ENCODE results near the gene CD163L1. TPM values are rescaled to one million over a fixed set of nuclear protein-coding genes. Genes with fewer than 3 reads are reported as not detected.

CD163L1 gene
- total RNA-seq, 4 donors from 2014 or later = 0.11 to 1.6 (median 0.34) TPM

- intact Hi-C loops (cut with DNase I; ENCODE audit: low total_unique reads) = no loop called here
- TF ChIP-seq POLR2A (IDR thresholded peaks at IDR 0.05) (no peak), CTCF (IDR thresholded peaks at IDR 0.05) (no peak)
- 85 to 89% methylated on average over 4 to 6 of the region's 6 CpGs for WGBS, 2 donors
- no peak overlapping the region for H3K4me3 ChIP-seq (ENCODE audit: low read depth, poor library complexity, severe bottlenecking)
- DNase-seq (ENCODE audit: low spot score in 2 of 2) = no peak
Observed at GRCh38 chr12:7472060-7472459, 28.1 kb upstream of the CD163L1 start.

GRCh38 chr12:7460375-7461259 lies 16.7 kb upstream of the CD163L1 start:
- H3K4me3 ChIP-seq (ENCODE audit: low read depth, poor library complexity, severe bottlenecking) = no peak overlapping the region
- no peak for TF ChIP-seq CTCF (IDR thresholded peaks at IDR 0.05)
- intact Hi-C loops (cut with DNase I; ENCODE audit: low total_unique reads) = loop anchor here (5.0 kb wide), 1 partner anchor 238 kb away; no protein-coding TSS in a partner anchor
- 69% methylated on average over 7 of the region's 7 CpGs for WGBS, 2 donors
- peak in 1 of 2 donors; percentile 43 for DNase-seq (ENCODE audit: low spot score in 2 of 2)

- 84 to 86% methylated on average over 3 of the region's 3 CpGs for WGBS, 2 donors
- no peak for TF ChIP-seq CTCF (IDR thresholded peaks at IDR 0.05)
- TF ChIP-seq POLR2A (IDR thresholded peaks at IDR 0.05) = no peak
- no peak for DNase-seq (ENCODE audit: low spot score in 2 of 2)
- no peak overlapping the region for H3K4me3 ChIP-seq (ENCODE audit: low read depth, poor library complexity, severe bottlenecking)
- intact Hi-C loops (cut with DNase I; ENCODE audit: low total_unique reads) = loop anchor here (5.0 kb wide), 1 partner anchor 238 kb away; no protein-coding TSS in a partner anchor
Observed at GRCh38 chr12:7459973-7460372, 16.0 kb upstream of the CD163L1 start.

- no peak for TF ChIP-seq POLR2A (IDR thresholded peaks at IDR 0.05)
- no peak for DNase-seq (ENCODE audit: low spot score in 2 of 2)
- WGBS, 2 donors = 65 to 81% methylated on average over 3 of the region's 3 CpGs
- intact Hi-C loops (cut with DNase I; ENCODE audit: low total_unique reads) = no loop called here
- H3K4me3 ChIP-seq (ENCODE audit: low read depth, poor library complexity, severe bottlenecking) = no peak overlapping the region
Observed at GRCh38 chr12:7451756-7452155, 7.8 kb upstream of the CD163L1 start.

- WGBS, 2 donors = 72% methylated on average over 7 of the region's 7 CpGs
- TF ChIP-seq POLR2A (IDR thresholded peaks at IDR 0.05) = no peak
- no peak for TF ChIP-seq CTCF (IDR thresholded peaks at IDR 0.05)
Observed at GRCh38 chr12:7450667-7451066, 6.7 kb upstream of the CD163L1 start.

GRCh38 chr12:7448099-7448498 lies 4.1 kb upstream of the CD163L1 start:
- 83 to 84% methylated on average over 1 of the region's 1 CpG for WGBS, 2 donors
- intact Hi-C loops (cut with DNase I; ENCODE audit: low total_unique reads) = no loop called here

More at GRCh38 chr12:7450667-7451066, 6.7 kb upstream of the CD163L1 start:
- intact Hi-C loops (cut with DNase I; ENCODE audit: low total_unique reads) = no loop called here
- no peak for DNase-seq (ENCODE audit: low spot score in 2 of 2)
- H3K4me3 ChIP-seq (ENCODE audit: low read depth, poor library complexity, severe bottlenecking) = no peak overlapping the region

More at GRCh38 chr12:7448099-7448498, 4.1 kb upstream of the CD163L1 start:
- no peak for TF ChIP-seq CTCF (IDR thresholded peaks at IDR 0.05)
- no peak for TF ChIP-seq POLR2A (IDR thresholded peaks at IDR 0.05)
- DNase-seq (ENCODE audit: low spot score in 2 of 2) = no peak
- no peak overlapping the region for H3K4me3 ChIP-seq (ENCODE audit: low read depth, poor library complexity, severe bottlenecking)

Data from lower leg skin (tissue), 4 donors.